Colon (tissue), 2 donors: ENCODE results near the gene RCOR3.
"Not testable (repeated sequence)": the region's sequence is repeated elsewhere in the genome, so short reads cannot be mapped to it uniquely, and the experiment has no call there.

Experiments used
- FAIRE-seq: peaks from 2 replicates; lab custom pipeline; 2012; peaks lifted over from hg19 to GRCh38; lab: Jason Lieb, UNC
- donor health status: control.
- donor health status: control.

Gene RCOR3

GRCh38 chr1:211340622-211341507, 81.7 kb downstream of the RCOR3 start:
- FAIRE-seq, result no peak

- no peak for FAIRE-seq
Observed at GRCh38 chr1:211341999-211342398, 82.8 kb downstream of the RCOR3 start.

GRCh38 chr1:211343607-211344006, 84.4 kb downstream of the RCOR3 start:
- no peak for FAIRE-seq

GRCh38 chr1:211344152-211344618, 85.0 kb downstream of the RCOR3 start:
- FAIRE-seq, result no peak

- no peak for FAIRE-seq
Observed at GRCh38 chr1:211345719-211346118, 86.6 kb downstream of the RCOR3 start.

GRCh38 chr1:211347077-211347844, 88.1 kb downstream of the RCOR3 start:
- no peak for FAIRE-seq

GRCh38 chr1:211348547-211348946, 89.4 kb downstream of the RCOR3 start:
- FAIRE-seq, result no peak

GRCh38 chr1:211349741-211350140, 90.6 kb downstream of the RCOR3 start:
- FAIRE-seq, result no peak

- not testable (repeated sequence) for FAIRE-seq
Observed at GRCh38 chr1:211352055-211352454, 92.9 kb downstream of the RCOR3 start.

GRCh38 chr1:211352465-211352864, 93.3 kb downstream of the RCOR3 start:
- no peak for FAIRE-seq

GRCh38 chr1:211352985-211353515, 93.9 kb downstream of the RCOR3 start:
- no peak for FAIRE-seq

- FAIRE-seq, result no peak
Observed at GRCh38 chr1:211353562-211354212, 94.5 kb downstream of the RCOR3 start.

- FAIRE-seq, result no peak
Observed at GRCh38 chr1:211355873-211356272, 96.7 kb downstream of the RCOR3 start.

- FAIRE-seq, result no peak
Observed at GRCh38 chr1:211356723-211357407, 97.7 kb downstream of the RCOR3 start.

- peak; percentile 61 for FAIRE-seq
Observed at GRCh38 chr1:211358685-211359084, 99.5 kb downstream of the RCOR3 start.

GRCh38 chr1:211359876-211360275, 100.7 kb downstream of the RCOR3 start:
- no peak for FAIRE-seq

GRCh38 chr1:211361202-211361601, 102.0 kb downstream of the RCOR3 start:
- no peak for FAIRE-seq
